ENCODE data around the gene MAGEF1. TPM values are rescaled to one million over a fixed set of nuclear protein-coding genes. Genes with fewer than 3 reads are reported as not detected.

MAGEF1 gene
- total and polyA plus RNA-seq, 9 donors, result 28.3 to 48.7 (median 39.7) TPM

GRCh38 chr3:184755315-184755731 lies 43.5 kb upstream of the MAGEF1 start:
- no peaks in the 10 kb centered on the region for H3K27me3 ChIP-seq
- H3K4me1 ChIP-seq (ENCODE audit: insufficient read depth), result peaks cover under 1% of the 10 kb centered on the region
- H3K9me3 ChIP-seq, result no peaks in the 10 kb centered on the region
- no peak for DNase-seq
- intact Hi-C loops (cut with DNase I), result loop anchor here in 1 of 4 donors (10.0 kb wide), 1 partner anchor 419 kb away; no protein-coding TSS in a partner anchor
- H3K27ac ChIP-seq, result no peak overlapping the region
- no peak overlapping the region for H3K4me3 ChIP-seq
- 78 to 85% (median 85%) methylated on average over 8 of the region's 8 CpGs for WGBS, 3 donors
- TF ChIP-seq EP300 (IDR thresholded peaks at IDR 0.05) (no peak), POLR2A (IDR thresholded peaks at IDR 0.05) (no peak), CTCF (IDR thresholded peaks at IDR 0.05) (no peak)
- no peaks in the 10 kb centered on the region for H3K36me3 ChIP-seq

GRCh38 chr3:184752361-184752760 lies 40.5 kb upstream of the MAGEF1 start:
- WGBS, 3 donors, result 82 to 88% (median 86%) methylated on average over 5 of the region's 5 CpGs
- no peak overlapping the region for H3K27ac ChIP-seq
- TF ChIP-seq POLR2A (IDR thresholded peaks at IDR 0.05) (no peak), EP300 (IDR thresholded peaks at IDR 0.05) (no peak), CTCF (IDR thresholded peaks at IDR 0.05) (no peak)
- no peaks in the 10 kb centered on the region for H3K36me3 ChIP-seq
- H3K4me1 ChIP-seq (ENCODE audit: insufficient read depth), result no peaks in the 10 kb centered on the region
- H3K4me3 ChIP-seq, result no peak overlapping the region
- no peaks in the 10 kb centered on the region for H3K9me3 ChIP-seq
- intact Hi-C loops (cut with DNase I), result loop anchor here in 1 of 4 donors (10.0 kb wide), 1 partner anchor 422 kb away; no protein-coding TSS in a partner anchor
- no peaks in the 10 kb centered on the region for H3K27me3 ChIP-seq
- DNase-seq, result no peak

- 79 to 90% (median 81%) methylated on average over 10 of the region's 10 CpGs for WGBS, 3 donors
- H3K36me3 ChIP-seq, result no peaks in the 10 kb centered on the region
- no peak for DNase-seq
Observed at GRCh38 chr3:184751204-184752040, 39.6 kb upstream of the MAGEF1 start.

More at GRCh38 chr3:184751204-184752040, 39.6 kb upstream of the MAGEF1 start:
- H3K4me3 ChIP-seq, result no peak overlapping the region
- no peaks in the 10 kb centered on the region for H3K9me3 ChIP-seq
- H3K27ac ChIP-seq, result no peak overlapping the region
- intact Hi-C loops (cut with DNase I), result loop anchor here in 1 of 4 donors (10.0 kb wide), 1 partner anchor 423 kb away; no protein-coding TSS in a partner anchor
- H3K4me1 ChIP-seq (ENCODE audit: insufficient read depth), result no peaks in the 10 kb centered on the region
- H3K27me3 ChIP-seq, result no peaks in the 10 kb centered on the region
- TF ChIP-seq CTCF (IDR thresholded peaks at IDR 0.05) (no peak), POLR2A (IDR thresholded peaks at IDR 0.05) (no peak), EP300 (IDR thresholded peaks at IDR 0.05) (no peak)
